Measurements from ENCODE around the gene AP3B1.
"Not testable (repeated sequence)": the region's sequence is repeated elsewhere in the genome, so short reads cannot be mapped to it uniquely, and the experiment has no call there.

The AP3B1 gene

DNA sequence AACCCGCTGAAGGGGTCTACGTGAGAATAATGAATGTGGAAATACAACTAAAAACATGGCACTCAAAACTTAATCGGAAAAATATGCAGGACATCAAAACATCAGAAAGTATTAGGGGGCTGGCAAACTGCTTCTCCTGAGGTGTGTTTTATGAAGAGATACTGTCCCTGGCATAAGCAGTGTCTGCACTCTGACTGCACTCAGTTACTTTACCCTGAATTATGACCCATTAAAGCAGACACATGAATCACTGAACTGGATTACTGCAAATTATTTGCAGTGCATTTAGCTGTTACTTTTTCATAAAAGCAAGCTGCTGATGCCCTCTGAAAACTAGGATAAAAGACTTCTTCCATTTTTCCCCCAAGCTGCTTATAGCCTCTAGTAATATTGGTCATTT lies 164.9 kb downstream of the AP3B1 start:
- no peak for DNase-seq

DNA sequence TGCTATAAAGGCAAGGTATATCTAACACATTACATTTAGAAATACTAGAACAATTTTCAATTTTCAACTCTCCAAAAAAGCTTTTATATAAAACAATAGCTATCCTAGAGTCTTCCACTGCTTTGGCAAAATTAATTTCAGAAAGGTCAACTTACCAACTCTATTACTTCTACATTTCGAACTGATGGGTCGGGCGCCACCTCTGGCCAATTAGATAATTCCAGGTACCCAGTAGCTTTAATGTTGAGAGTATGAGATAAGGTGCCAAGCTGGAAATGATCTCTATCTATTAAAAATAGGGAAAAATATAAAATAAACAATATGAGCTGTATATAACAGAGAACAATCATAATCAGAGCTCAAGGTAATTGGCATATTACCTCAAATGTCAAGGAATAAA lies 166.6 kb downstream of the AP3B1 start:
- DNase-seq, result no peak

DNA sequence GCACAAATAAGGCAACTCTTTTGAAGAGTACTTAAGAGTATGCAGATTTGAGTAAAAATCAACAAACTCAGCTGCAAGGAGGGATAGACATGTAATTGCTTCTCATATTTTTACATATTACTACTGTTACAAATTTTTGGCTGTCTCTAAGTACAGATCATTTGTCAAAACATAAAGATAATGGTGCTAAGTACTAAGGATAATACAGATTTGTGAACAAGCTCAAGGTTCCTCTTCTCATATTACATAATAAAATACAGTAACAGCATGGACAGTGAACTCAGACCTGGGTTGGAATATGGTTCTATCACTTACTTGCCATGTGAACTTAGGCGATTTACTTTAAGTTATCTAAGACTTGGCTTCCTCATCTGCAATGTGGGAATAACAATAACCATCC lies 168.0 kb downstream of the AP3B1 start:
- no peak for DNase-seq

DNA sequence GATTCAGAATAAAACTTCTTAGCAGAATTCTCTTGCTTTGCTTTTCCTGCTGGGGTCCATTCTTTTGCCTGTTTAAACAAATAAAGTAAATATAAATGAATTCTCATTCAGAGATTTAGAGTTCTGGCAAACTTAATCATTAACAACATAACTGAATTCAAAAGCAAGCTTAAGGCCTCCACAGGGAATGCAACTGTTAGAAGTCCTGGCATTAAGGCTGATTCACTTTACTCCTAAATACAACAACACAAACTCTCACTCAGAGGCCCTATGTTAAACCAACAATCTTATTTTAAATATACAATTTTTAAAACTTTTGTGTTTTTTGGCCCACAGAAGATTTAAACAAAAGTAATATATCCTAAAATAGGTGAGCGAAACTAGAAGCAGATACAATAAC lies 178.3 kb downstream of the AP3B1 start:
- DNase-seq, result no peak

DNA sequence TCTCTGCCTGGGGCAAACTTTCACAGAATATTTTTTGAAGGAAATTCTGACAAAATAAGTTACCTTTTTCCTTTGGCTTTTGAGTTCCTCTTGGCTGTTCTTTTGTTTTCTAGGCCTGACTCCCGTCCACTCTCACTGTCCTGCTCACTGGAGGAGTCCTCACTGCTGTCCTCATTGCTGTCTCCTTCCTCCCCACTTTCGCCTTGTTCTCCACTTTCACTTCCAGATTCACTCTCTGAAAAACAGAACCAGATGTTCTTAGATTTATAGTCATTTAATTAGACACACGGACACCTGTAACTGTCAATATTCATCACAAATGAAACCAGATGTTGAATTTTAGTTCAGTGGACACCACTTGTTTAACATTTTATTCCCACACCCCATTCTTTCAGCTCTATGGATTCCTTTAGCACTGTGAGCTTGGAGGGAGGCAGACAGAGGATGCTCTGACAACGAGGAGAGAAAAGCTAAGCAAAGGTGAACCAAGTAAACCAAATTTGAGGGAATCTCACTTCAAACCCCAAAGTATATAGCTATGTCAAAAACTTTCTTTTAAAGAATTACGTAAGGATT lies 180.7 kb downstream of the AP3B1 start:
- DNase-seq, result no peak

DNA sequence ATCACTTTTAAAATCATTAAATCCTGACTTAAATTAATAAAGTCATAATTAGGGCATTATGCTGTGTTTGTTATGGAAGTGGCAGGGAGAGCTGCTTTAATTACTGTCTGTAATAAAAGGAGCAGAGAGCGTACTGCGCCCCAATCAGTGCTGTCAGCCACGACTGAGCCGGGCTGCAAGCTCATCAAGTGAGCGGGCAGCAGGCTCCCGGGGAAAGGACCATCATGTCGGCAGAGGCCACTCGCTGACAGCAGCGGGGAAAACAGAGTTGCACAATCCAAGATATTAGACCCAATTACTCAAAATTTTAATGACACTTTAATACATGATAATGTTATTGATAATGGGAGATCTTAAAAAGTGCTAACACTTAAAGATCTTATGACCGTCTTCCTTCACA lies 181.6 kb downstream of the AP3B1 start:
- no peak for DNase-seq

DNA sequence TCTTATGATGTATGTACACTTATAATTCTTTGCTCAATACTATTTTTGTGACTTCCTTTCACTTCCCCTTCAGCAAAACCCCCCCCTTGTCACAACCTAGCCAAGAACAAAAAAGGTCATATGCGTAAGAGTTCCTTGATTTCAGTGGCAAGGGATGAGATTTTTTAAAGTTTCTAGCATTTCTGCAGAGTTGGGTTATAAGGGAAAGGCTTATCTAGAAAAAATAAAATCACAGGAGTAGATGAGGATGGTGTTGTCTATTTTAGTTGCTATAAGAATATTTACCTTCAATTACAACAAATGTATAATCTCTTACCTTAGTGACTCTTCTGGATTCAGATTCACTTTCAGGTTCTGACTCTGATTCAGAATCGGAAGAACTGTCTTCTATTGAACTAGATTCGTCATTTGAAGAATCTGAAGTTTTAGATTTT lies 184.6 kb downstream of the AP3B1 start:
- no peak for DNase-seq

DNA sequence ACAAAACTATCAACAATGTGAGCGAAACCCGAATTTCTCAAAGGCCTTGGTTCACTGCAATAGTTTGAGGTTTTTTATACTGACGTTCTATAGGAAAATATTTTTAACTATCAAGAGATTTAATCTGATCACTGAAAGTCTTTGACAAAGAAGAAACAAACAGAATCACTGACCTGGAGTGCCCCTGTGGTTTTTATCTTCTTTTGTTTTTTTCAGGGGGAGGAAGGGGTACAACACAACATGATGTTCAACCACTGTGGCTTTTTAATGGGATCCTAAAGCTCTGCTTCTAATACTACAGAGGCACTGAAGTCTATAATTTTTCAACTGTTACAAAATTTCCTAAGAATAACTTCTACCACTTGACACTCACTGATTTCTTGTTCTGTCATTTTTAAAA lies 185.9 kb downstream of the AP3B1 start:
- DNase-seq, result no peak

DNA sequence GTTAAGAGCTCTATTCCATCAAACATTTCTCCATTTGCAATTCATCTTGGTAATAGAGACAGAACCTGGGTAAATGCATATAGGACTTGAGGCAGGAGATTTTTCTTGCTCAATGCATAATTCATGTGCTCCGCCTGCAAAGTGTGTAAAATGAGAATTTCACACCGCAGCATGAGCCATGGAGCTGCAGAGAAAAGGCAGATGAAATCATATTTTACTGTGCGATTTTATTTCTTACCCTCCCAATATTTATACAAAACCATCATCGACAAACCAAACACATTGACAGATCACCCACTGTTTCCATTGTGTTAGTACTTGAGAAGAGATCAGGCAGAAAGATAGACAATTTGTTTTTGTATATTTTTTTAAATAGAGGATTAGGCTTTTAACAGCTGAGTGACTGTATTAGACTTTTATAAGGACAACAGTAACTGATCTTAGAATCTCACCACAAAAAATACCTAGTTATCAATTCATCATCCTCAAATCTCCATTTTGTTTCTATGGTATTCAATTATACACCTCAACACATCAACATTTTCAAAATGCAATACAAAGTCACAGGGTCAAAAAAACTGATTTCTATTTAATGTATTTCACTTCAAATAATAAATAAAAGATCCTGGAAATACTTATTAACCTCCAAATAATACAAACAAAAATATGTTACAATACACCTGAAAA lies 191.1 kb downstream of the AP3B1 start:
- no peak for DNase-seq

DNA sequence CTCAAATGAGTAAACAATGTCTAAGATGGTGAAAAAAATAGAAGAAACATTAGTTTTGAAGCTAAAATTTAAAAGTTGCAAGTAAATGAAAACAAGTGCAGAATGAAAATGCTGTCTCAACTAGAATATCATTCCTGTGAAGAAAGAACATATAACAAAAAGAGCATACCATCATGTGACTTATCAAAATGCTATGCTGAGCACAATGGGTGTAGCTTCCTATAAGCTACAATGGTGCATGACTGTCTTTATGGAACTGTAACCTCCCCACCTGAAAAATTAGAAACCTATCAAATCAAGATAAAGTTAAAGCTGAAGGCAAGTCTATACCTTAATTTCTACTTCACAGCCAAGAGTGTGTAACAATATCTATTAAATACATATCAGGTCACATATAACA lies 192.0 kb downstream of the AP3B1 start:
- no peak for DNase-seq

DNA sequence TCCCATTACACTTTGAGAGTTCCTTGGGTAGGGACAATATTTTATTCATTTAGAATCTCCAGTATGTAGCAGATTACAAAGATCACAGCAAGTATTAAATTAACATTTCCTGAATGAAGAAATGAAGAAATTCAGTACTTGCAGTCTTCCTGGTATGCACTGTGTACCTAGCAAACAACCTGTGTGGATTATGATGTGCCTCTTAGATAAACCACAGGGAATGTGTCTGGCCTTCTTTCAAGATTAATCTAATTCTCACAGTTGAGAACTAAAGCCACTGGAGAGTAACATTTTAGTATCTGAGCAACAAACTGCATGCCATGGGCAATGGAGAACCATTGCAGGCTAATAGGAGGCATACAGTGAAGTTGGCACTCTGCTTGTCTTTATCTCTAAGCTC lies 199.4 kb downstream of the AP3B1 start:
- no peak for DNase-seq

DNA sequence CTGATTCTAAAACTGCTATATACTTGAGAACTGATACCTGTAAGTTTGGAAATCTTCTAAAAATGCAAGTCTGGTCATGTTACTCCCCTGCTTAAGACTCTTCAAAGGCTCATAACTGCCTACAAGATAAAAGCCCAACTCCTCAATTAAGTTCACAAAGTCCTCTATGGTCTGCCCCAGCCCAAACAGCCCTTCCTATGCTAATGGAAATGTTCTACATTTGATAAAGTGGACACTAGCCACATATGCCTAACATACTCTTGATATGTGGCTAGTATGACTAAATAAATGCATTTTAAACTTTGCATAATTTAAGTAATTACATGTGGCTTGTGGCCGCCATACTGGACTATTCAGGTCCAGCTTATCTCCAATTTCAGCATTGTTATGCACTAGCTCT lies 204.5 kb downstream of the AP3B1 start:
- DNase-seq, result no peak

DNA sequence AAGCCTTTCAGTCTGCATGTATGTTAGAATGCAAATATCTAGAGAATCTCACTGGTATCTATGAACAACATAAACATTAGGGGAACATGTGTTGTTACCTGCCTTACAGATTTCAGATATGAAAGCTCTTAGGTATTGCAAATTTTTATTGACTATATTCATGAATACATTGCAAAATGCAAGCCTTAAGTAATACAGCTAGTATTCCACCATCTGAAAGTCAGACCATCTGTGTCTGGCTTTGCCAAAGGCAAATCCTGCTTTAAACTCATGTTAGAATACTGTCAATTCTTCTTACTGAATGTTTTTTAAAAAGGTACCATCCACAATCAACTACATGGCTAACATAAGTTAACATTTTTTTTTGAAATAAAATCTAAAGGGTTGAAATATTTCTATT lies 215.6 kb downstream of the AP3B1 start:
- no peak for DNase-seq

DNA sequence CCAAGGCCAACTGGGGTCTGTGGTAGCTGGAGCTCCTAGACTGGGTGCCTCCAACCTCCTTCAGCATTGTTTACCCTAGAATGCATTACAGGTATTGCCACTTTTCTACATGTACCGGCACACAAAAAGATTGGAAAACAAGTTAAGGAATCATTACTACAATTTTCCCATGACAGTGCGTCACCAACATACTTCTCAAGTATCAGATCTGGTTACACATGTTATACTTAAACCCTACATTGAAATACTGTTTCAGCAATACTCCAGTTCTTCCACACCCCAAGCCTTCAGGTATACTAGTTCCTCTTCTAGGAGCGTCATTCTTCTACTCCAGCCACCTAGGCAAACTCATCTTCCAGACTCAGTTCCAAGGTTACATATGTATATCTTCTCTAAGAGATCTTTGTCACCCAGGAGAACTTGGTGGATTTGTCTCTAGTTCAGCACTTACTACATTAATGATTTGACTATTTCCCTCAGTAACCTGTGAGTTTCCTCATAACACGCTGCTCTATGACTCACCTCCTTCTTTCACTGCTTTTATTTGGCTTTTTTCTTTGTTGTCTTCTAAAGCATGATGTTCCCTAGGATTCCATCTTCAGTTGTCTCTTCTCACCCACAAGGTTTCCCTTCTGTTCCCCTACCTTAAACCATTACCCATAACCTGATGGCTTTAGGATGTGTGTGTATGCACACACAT lies 217.0 kb downstream of the AP3B1 start:
- no peak for DNase-seq

DNA sequence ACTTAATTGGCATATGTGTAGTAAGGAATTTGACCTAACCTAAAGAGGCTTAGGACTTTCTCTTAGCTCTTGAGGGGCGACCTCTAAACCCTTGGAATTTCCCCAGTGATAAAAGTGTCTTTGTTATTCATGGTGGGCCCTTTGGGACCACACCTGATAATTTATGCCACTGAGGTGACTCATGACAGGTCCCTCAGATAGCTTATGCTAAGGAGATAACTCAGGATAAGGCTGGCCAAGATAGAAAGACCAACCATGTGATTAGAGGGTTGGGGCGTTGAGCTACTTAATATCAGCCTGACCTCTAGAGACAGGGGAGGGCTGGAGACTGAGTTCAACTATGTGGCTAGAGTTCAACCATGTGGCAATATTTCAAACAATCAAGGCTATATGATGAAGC lies 218.1 kb downstream of the AP3B1 start:
- DNase-seq, result no peak

DNA sequence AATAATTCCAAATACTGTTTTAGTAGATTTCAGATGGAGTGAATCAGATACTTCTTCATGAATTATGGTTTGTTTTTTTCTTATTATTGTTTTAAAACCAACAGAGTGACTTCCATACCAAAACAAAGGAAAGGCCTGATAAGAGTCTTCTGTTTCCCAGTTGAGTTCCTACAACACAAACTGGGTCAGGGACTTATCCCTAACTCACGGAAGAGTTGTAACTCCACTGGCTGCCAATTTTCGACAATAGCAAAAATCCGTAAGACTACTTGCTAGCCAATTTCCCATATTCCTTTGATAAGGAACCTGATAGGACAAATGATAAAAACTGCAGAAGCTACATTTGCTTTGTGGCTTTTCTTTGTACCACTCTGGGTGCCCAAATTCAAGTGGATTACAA lies 219.2 kb downstream of the AP3B1 start:
- no peak for DNase-seq

DNA sequence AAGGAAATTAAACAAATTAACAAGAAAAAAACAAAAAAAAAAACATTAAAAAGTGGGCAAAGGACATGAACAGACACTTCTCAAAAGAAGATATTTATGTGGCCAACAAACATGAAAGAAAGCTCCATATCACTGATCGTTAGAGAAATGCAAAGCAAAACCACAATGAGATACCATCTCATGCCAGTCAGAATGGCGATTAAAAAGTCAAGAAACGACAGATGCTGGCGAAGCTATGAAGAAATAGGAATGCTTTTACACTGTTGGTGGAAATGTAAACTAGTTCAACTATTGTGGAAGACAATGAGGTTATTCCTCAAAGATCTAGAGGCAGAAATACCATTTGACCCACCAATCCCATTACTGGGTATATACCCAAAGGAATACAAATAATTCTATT lies 223.8 kb downstream of the AP3B1 start:
- not testable (repeated sequence) for DNase-seq

DNA sequence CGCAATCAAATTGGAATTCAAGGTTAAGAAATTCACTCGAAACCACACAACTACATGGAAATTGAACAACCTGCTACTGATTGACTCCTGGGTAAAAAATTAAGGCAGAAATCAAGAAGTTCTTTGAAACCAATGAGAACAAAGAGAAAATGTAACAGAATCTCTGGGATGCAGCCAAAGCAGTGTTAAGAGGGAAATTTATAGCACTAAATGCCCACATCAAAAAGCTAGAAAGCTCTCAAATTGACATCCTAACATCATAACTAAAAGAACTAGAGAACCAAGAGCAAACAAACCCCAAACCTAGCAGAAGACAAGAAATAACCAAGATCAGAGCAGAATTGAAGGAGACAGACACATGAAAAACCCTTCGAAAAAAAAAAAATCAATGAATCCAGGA lies 226.9 kb downstream of the AP3B1 start:
- DNase-seq, result not testable (repeated sequence)

DNA sequence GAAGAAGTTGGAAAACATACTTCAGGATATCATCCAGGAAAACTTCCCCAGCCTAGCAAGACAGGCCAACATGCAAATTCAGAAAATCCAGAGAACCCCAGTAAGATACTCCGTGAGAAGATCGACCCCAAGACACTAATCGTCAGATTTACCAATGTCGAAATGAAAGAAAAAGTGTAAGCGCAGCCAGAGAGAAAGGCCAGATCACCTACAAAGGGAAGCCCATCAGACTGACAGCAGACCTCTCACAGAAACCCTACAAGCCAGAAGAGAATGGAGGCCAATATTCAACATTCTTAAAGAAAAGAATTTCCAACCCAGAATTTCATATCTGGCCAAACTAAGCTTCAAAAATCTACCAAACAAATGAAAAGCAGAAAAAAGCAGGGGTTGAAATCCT lies 227.8 kb downstream of the AP3B1 start:
- DNase-seq, result not testable (repeated sequence)

DNA sequence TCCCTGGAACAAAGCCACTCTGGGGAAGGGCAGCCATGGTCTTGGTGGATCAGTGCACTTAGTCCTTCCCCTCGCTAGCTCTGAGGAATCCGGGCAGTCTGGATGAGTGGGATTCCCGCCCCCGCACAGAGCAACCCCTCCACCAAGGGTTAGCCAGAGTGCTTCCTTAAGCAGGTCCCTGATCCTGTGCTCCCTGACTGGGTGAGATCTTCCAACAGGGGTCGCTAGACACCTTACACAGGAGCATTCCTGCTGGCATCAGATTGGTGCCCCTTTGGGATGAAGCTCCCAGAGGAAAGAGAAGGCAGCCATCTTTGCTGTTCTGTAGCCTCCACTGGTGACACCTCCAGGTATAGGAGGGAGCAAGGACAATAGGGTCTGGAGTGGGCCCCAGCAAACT lies 228.8 kb downstream of the AP3B1 start:
- DNase-seq, result no peak

DNA sequence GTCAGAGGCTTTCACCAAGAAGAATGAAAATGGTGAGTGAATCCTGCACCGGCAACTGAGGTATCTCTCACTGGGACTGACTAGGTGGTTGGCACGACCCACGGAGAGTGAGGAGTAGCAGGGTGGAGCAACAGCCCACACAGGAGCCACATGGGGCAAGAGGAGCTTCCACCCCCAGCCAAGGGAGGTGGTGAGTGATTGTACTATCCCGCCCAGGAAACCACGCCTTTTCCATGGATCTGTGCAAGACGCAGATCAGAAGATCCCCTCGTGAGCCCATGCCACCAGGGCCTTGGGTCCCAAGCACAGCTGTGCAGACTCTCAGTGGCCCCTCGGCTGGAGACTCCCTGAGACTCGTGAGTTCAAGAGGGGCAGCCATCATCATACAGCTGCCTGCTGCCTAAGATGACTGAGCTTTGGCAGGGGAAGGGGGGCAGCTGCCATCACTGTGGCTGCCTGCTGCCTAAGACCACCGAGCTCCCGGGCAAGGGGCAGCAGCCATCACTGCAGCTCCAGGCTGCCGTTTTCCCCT lies 229.5 kb downstream of the AP3B1 start:
- DNase-seq, result no peak

DNA sequence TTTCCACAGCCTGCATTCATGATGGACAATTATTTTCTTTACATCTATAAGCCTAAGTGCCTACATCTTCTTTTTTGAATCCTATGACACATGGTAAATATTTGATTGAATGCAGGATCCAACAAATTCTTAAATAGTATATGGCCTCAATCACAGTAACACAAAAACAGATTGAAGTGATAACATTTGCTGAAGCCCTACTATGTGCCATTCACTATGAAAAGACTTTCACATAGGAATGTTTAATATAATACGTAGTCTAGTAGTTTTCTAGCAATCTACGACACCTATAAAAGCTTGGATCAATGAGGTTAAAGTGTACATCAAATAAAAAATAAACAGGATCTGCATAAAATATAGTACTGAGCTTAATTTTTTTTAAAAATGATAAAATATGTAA lies 231.0 kb downstream of the AP3B1 start:
- no peak for DNase-seq

DNA sequence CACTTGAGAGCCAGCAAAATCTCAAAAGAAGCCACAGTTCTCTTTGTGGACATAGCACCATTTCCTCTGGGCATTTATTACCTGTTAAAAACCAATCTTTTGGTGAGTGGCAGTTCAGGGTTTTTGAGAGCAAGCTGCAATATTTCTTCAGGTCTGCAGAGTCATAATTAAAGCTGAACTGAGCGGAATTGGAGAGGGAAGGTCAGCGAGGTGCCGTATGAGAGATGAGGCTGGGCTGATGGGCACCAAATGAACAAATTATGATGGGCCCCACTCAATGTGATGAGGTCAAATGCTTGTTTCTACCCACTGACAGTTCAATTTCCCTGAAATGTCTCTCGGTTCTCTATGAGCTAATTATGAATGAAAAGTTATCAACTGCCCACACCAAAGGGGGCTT lies 231.9 kb downstream of the AP3B1 start:
- DNase-seq, result no peak

DNA sequence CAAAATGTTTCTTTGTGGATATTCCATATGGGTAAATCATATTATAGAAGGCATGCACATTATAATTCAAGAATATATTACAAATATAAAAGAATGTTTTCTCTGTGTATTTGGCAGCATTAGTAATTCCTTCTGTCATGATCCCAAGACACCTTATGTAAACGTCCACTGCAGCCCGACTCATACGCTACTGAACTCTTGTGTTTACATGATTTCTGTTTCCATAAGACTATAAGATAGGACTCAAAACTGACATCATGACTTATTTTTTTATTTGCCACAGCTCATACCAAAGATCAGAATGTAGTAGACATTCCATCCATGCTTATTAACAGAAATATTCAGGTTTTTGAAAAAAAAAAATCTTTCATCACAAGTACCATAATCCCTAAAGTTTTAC lies 234.1 kb downstream of the AP3B1 start:
- no peak for DNase-seq
